Stimulated activated CD4-positive, alpha-beta T cell treated with anti-CD3 and anti-CD28 coated beads, Interleukin-15, amount 100 ng/mL, for 48 hours (primary cell): ENCODE measurements around the gene CELF1.
"Not testable (repeated sequence)": the region's sequence is repeated elsewhere in the genome, so short reads cannot be mapped to it uniquely, and the experiment has no call there.

Experiments
- DNase-seq, 2 donors: peaks; one replicate each; pipeline ENCODE4 v3.0.0-alpha.2; 2020; ENCODE audit warnings: low read depth in 2 of 2

CELF1 gene

DNA sequence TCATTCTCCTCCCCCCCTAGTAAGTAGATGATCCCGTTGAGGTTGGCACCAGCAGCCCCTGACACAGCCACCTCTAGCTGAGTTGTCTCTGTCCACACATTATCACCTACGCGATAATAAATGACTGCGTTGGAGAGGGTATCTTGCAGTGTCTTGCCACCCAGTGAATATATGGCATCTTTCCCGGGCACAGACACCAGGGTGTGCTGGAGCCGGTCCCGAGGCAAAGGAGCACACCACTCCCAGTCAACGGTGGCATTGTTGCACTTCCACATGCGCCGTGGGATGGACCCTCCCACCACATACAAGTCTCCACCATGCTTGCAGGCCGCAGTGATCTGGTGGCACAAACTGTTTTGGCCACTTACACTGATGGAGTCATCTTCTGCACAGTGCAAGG lies 20.4 kb upstream of the CELF1 start:
- DNase-seq = no peak

DNA sequence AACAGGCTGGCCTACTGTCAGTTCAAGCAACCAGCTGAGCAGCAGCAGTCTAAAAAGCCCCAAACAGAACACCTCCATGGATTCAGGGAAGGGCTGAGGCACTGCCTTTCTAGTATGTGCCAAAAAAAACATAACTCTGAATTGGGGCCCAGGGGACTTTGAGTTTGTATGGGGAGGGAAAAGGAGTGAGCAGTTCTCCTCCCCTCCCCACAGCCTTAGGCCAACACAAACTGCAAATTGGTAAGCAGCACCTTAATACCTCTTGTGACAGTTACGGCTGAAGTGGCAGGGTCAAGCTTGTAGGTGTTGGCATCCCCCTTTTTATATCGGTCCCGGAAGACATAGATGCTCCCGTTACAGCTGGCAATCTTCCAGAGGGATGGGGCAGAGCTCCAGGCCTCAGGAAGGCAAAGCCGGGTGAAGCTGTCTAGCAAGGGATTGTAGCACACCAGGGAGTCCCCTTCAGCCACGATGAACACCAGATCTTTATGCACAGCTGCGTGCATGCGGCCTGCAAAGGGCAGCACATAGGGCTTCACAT lies 19.9 kb upstream of the CELF1 start:
- no peak for DNase-seq

DNA sequence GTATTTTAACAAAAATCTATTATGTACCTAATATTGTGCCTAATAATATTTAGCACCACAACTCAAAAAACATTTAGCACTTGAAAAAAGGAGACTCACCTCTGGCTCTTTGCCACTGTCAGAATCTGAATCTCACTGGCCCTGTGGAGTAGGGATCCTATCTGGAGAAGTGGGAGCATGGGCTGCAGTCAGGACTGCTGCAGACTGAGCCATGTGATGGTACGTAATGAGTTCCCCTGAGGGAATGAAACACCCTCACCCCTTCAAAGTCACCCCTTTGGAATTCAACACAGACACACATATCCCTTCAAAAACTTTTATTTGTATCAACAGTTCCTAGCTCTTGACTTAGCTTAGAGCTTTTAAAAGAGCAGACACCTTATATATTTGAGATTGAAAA lies 19.0 kb upstream of the CELF1 start:
- no peak for DNase-seq

DNA sequence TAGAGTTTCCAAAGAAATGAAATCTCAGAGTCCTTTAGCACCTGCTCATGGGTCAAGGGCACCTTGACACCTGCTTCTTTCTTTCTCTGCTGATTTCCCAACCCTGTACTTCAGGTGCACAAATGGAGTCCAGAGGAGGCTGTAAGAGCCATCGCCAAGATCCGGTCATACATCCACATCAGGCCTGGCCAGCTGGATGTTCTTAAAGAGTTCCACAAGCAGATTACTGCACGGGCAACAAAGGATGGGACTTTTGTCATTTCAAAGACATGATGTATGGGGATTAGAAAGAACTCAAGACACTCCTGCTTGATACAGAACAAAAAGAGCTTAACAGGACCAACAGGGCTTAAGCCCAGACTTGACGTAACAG lies 18.4 kb upstream of the CELF1 start:
- no peak for DNase-seq

DNA sequence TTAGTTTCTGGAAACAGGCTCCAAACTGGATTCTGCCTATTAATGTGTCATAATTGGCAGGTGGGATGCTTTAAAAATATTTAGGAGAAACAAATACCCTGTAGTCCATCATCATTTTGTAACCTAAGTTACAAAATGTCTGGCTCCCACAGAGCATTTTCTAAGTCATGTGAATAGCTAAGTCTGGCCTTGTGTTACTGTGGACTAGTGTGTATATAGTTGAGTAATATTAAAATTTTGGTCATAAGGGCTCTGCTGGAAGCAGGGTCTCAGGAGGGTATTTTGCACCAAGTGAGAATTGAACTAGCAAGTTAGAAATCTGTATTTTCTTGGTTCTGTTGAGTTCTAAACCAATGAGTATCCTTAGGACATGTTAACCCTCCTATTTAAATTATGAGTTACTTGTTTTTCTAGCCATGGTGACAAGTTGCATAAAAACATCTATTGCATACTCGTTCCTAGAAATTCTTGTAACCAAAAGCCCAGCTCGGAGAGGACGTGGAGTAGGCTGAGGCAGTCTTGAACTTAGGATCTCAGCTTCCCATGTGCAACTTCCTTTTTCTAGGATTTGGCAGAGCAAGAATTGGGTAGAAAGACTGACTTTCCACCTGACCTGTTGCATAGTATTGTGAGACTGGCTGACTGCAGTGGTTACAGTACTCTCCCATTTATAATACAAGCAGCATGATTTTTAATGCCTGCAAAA lies 17.9 kb upstream of the CELF1 start:
- DNase-seq = no peak

DNA sequence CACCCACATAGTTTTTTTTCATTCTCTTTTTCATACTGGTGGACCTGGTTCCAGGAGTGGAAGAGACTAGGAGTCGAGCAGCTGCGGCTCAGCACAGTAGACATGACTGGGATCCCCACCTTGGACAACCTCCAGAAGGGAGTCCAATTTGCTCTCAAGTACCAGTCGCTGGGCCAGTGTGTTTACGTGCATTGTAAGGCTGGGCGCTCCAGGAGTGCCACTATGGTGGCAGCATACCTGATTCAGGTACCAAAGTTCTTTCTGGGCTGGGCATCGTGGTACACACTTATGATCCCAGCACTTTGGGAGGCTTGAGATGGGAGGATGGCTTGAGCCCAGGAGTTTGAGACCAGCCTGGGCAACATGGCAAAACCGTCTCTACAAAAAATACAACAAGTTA lies 16.7 kb upstream of the CELF1 start:
- no peak for DNase-seq

DNA sequence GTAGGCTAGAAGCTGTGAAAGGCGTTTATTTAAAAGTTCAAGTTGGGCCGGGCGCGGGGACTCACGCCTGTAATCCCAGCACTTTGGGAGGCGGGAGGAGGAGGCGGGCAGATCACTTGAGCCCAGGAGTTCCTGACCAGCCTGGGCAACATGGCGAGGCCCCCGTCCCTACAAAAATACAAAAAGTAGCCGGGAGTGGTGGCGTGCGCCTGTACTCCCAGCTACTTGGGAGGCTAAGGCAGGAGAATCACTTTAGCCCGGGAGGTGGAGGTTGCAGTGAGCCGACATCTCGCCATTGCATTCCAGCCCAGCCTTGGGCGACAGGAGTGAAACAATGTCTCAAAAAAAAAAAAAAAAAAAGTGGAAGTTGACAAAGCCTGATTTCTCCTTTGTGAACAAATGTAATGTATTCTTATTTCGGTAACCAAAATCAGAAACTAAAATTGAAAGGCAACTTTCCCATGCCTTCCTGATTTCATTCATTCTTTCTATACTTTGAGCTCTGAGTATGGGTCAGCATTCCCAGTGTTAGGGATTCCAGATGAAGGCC lies 13.3 kb upstream of the CELF1 start:
- no peak for DNase-seq

DNA sequence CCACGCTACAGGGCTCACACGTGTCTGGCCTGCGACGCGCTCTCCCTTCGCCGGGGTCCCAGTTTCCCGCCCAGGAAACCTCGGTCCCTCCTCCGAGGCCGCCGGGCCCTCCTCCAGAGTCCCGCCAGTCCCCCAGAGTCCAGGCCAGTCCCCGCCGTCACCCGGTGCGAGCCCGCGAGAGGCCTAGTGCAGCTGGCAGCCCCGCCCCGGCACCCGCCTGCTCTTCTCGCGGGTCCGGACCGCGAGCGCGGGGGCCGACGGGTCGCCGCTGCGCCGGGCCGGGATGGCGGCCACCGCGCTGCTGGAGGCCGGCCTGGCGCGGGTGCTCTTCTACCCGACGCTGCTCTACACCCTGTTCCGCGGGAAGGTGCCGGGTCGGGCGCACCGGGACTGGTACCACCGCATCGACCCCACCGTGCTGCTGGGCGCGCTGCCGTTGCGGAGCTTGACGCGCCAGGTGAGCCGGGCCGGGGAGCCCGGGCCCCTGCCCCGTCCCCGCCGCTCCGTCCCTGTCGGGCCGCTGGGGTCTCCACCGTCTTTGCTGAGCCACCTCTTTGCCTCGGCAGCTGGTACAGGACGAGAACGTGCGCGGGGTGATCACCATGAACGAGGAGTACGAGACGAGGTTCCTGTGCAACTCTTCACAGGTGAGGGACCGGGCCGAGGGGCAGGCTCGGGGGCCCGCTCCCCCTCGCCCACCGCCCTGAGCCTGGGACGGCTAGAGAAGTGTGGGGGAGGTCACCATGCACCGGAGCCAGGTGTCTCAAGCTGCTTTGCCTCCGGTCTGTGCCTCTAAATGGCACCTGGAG lies 12.6 kb upstream of the CELF1 start, which contains the start of gene PTPMT1:
TSS of gene PTPMT1 (plus strand) at position 260 of the 809 bp plus-strand sequence. CDS start at position 284, 24 bp downstream.
- DNase-seq = peak; percentile 51 to 59

DNA sequence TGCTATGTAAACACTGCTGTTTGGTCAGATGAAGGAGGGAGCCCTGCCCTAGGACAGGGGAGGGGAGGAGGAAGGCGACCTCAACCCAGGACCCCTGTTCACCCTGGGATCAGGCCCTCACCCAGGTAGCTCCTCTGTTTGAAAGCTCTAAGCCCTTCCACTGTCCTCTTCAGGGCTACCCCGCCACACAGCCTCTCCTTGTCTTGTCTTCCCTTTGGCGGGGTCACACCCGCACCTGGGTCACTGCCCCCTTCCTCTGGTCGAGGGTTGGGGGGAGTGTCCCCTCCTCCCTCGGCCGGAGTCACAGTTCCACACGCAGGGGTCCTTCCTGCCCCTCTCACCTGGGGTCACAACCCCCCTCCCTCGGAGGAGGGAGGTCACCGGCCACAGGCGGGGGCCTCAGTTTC lies 12.0 kb upstream of the CELF1 start:
- DNase-seq = no peak

DNA sequence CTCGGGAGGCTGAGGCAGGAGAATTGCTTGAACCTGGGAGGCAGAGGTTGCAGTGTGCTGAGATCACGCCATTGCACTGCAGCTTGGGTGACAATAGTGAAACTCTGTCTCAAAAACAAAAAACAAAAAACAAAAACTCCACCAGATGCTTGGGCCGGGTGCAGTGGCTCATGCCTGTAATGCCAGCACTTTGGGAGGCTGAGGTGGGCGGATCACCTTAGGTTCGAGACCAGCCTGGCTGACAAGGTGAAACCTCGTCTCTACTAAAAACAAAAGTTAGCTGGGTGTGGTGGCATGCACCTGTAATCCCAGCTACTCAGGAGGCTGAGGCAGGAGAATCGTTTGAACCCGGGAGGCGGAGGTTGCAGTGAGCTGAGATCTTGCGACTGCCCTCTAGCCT lies 11.4 kb upstream of the CELF1 start:
- not testable (repeated sequence) for DNase-seq

DNA sequence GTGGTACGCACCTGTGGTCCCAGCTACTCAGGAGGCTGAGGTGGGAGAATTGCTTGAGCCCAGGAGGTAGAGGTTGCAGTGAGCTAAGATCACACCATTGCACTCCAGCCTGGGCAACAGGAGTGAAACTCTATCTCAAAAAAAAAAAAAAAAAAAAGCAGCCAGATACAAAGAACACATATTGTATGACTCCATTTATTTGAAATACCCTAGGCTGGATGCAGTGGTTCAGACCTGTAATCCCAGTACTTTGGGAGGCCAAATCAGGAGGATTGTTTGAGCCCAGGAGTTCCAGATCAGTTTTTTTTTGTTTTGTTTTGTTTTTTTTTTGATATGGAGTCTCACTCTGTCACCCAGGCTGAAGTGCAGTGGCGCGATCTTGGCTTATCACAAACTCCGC lies 9.5 kb upstream of the CELF1 start:
- not testable (repeated sequence) for DNase-seq

DNA sequence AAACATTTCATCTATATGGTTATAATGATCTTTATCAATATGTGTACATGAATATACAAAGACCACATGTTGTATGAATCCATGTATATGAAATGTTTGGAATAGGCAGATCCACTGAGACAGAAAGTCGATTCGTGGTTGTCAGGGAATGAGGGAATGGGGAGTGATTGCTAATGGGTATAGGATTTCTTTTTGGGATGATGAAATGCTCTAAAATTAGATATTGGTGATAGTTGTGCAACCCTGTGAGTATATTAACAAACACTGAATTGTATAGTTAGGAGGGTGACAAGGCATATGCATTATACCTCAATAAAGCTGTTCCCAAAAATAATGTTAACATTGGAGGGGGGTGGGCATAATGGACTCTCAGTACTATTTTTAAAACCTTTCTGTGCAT lies 7.5 kb upstream of the CELF1 start:
- DNase-seq = no peak

DNA sequence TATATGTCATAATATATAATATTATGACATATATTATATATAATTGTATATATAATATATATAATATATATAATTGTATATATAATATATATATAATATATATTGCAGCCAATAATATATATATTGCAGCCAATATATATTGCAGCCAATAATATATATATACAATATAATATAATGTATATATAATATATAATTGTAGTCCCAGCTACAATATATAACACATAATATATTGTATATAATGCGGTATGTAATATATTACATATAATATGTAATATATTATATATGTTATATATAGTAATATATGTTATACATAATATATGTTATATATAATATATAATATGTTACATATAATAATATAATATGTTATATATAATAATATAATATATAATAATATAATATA lies 5.8 kb upstream of the CELF1 start:
- DNase-seq = no peak

DNA sequence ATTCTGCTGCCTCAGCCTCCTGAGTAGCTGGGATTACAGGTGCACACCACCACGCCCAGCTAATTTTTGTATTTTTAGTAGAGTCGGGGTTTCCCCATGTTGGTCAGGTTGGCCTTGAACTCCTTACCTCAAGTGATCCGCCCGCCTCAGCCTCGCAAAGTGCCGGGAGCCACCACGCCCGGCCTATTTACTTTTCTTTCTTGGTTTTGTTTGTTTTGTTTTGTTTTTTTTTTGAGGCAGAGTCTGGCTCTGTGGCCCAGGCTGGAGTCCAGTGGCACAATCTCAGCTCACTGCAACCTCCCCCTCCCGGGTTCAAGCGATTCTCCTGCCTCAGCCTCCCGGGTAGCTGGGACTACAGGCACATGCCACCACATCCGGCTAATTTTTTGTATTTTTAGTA lies 4.1 kb upstream of the CELF1 start:
- not testable (repeated sequence) for DNase-seq

DNA sequence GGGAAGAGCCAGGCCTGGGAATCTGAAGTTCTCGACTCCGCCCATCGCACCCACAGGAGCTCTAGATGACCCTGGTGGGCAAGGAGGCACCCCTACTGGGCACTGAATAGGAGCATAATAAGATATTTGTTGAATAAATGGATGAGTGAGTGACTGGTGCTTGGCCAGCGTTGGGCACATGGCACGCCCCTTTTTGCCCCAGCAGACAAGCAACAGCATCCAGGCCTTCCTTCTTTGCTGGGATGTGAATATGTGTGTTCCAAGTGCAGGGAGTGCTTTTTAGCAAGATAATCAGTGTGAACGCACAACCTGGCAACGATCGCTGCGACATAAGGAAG lies 443 bp upstream of the CELF1 start:
- DNase-seq = no peak

DNA sequence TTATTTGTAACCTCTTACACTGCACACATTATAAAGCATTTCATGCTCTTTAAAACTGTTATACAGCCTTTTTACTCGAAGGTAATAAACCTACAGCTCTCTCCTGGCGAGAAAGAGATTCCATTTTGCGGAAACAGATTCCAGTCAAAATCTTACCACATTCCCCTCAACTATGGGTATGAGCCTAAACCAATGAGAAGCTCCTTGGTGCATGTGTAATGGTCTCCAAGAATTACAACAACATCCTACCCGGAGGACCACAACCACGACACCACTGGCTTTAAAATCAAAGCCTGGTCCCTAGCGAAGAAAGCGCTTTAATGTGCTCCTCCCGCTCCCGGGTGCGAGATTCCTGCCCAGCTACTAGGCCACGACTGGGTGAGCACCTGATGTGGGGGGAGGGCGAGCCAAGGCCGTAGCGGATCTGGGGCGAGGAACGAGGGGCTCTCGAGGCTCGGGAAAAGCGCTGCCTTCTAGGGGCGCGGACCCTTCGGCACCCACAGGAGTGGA lies 821 bp downstream of the CELF1 start:
- DNase-seq = no peak

DNA sequence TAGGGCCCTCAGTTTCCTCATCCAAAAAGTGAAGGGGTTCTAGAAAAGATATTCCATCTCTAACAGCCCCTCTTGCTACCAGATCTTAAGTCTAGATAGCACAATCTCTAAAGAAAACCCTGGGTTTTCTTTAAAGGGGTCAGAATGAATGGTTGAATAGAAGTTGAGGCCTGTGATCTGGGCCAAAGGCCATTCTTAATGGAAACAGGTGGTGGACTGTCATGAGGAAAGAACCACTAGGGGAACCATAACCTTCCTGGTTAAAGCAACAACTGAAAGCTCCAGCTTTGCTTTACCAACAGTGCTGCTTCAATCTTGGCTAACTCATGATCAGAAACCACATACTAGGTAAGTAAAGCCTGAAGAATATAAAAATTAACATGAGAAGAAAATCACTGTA lies 1.8 kb downstream of the CELF1 start:
- no peak for DNase-seq

DNA sequence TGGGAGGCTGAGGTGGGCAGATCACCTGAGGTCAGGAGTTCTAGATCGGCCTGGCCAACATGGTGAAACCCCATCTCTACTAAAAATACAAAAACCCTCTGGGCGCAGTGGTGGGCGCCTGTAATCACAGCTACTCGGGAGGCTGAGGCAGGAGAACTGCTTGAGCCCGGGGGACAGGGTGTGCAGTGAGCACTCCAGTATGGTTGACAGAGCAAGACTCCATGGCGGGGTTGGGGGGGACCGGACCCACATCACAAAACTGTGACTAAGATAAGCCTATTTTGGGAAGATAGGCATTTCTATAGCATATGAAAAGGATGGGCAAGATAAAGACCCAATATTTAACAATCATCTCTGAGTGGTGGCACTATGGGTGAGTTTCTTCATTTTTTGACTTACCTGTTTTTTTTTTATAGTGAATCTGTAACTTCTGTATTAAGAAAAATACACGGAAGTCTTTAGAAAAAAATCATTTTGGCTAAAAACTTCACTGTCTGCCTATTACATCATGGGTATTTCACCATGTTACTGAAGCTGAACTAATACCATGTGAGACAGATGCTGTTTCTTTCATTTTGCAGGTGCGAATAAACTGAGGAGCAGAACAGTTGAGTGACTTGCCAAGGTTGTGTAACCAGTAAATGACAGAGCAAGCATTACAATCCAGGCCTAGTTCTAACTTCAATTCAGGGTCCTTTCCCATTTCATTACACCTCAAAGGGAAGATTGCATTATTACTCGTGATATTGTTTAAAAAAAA lies 2.5 kb downstream of the CELF1 start:
- DNase-seq = no peak

DNA sequence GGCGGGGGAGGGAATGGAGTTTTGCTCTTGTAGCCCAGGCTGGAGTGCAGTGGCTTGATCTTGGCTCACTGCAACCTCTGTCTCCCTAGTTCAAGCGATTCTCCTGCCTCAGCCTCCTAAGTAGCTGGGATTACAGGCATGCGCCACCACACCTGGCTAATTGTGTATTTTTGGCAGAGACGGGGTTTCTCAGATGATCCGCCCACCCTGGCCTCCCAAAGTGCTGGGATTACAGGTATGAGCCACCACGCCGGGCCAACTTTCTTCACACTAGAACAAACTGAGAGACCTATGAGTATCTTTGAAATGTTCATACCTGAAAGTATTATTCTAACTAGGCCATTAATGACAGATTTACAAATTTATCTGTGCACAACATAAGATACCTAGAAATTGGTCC lies 6.7 kb downstream of the CELF1 start:
- DNase-seq = not testable (repeated sequence)

DNA sequence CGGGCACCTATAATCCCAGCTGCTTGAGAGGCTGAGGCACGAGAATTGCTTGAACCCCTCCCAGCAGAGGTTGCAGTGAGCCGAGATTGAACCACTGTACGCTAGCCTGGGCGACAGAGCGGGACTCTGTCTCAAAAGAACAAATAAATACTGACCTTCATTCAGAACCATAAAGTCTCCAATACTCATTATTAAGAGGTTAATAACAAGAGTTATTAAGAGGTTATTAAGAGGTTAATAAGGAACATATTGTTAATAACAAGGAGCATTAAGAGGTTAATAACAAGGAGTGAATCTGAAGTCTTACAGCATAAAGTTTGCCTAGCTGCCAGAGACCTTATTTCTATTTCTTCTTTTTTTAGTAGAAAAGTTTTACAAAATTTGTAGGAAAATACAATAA lies 7.6 kb downstream of the CELF1 start:
- DNase-seq = no peak

DNA sequence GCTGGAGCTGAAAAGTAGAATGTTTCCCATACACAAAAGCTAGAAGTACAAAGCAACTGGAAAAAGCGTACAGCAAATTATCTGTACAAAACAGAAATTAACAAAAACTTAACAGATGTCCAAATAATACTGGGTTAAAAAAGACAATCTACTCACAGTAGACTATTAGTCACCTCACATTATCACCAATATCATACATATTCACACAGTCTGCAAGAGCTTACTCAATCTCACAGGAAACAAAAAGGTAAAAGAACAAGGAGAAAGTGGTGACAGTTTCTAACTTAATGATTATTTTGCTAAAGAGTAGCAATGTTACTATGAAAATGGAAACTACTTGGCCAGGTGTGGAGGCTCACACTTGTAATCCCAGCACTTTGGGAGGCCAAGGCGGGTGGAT lies 11.9 kb downstream of the CELF1 start:
- no peak for DNase-seq

DNA sequence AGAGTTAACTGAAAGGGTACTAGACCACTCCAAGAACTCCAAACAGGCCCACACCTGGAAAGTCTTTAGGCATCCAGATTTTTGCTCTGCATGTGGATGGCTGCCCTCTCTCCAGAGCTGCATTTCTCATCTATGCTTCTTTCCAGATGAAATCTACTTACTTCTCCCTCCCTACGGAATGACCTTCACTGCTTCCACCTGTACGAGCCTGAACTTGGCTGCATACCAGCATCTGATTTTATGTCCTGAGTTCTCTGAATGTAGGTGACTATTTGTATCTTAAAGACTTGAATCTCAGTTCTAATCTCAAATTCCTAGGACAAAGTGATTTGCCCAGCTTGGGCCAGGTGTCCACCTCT lies 13.3 kb downstream of the CELF1 start:
- DNase-seq = no peak
